K562 (cell line): ENCODE measurements around the gene SPIC. TPM values are rescaled to one million over a fixed set of nuclear protein-coding genes. Genes with fewer than 3 reads are reported as not detected.
"Not testable (repeated sequence)": the region's sequence is repeated elsewhere in the genome, so short reads cannot be mapped to it uniquely, and the experiment has no call there.

Experiments
- ATAC-seq: fragments of 200-7000 bp; cut with Tn5 transposase; 3 replicates; pipeline ENCODE4 v1.9.1; 2020; ENCODE audit warnings: moderate library complexity
- BruUV-seq: library from RNA; stranded (reverse); fragments of 400-500 nt; replicated peaks from 2 replicates; lab custom pipeline; 2021; lab: Mats Ljungman, UMichigan
- CTCF ChIA-PET: fragments of 300-600 bp; formaldehyde crosslinking; extraction: SDS; loops from one replicate; lab custom pipeline; 2021; ENCODE audit warnings: low intra/inter-chr PET ratio; lab: Yijun Ruan, JAX
- POLR2A ChIA-PET: fragments of 300-600, 350-650 bp; sonication (Branson Sonifier 250); formaldehyde crosslinking; extraction: SDS; loops from one replicate; lab custom pipeline; 2021; ENCODE audit warnings: antibody characterized with exemption, inconsistent platforms; lab: Yijun Ruan, JAX
- DNase-seq, 4 experiments: peaks; one replicate each; pipeline versions ENCODE4 v3.0.0 to v3.0.0-alpha.2; 2011 to 2018; ENCODE audit warnings: low spot score in 3 of 4, mixed read lengths in 3 of 4; ENCODE audit errors: extremely low read depth in 1 of 4
- FAIRE-seq: peaks from 2 replicates; lab custom pipeline; 2011; peaks lifted over from hg19 to GRCh38; lab: Jason Lieb, UNC
- H2AFZ ChIP-seq: 2 replicates; pipeline ENCODE4 v1.6.0; 2011; ENCODE audit warnings: low read depth, low read length, control low read depth, inconsistent platforms
- H3K27ac ChIP-seq: fragments of 200-600 bp; 3 replicates; pipeline ENCODE4 v1.8.0; 2011; ENCODE audit warnings: low read depth, mild to moderate bottlenecking, control low read depth, inconsistent platforms, low read length, moderate library complexity, mixed read lengths; ENCODE audit errors: extremely low read depth
- H3K27me3 ChIP-seq, 2 experiments: fragments of 300-600 bp in 1 of 2; 2 replicates in 1 of 2; 3 replicates in 1 of 2; pipeline versions ENCODE4 v1.6.0 to v1.8.0; 2011; ENCODE audit warnings: inconsistent platforms in 2 of 2, low read length in 2 of 2, mild to moderate bottlenecking in 1 of 2, mixed read lengths in 1 of 2, moderate library complexity in 1 of 2; ENCODE audit not compliant: control insufficient read depth in 2 of 2, insufficient read depth in 2 of 2
- H3K36me3 ChIP-seq: fragments of 300-600 bp; 3 replicates; pipeline ENCODE4 v1.8.0; 2011; ENCODE audit warnings: mild to moderate bottlenecking, low read length, inconsistent platforms; ENCODE audit not compliant: control insufficient read depth, insufficient read depth
- H3K4me1 ChIP-seq, 2 experiments: fragments of 200-600 bp in 1 of 2; replicated peaks in 1 of 2; 2 replicates in 1 of 2; 3 replicates in 1 of 2; pipeline versions ENCODE4 v1.5.1 to v1.8.0; 2011; ENCODE audit warnings: inconsistent platforms in 2 of 2, low read length in 2 of 2, mild to moderate bottlenecking in 1 of 2, mixed read lengths in 1 of 2, moderate library complexity in 1 of 2; ENCODE audit not compliant: control insufficient read depth in 2 of 2, insufficient read depth in 2 of 2
- H3K4me2 ChIP-seq: 2 replicates; pipeline ENCODE4 v1.6.1; 2011; ENCODE audit warnings: low read length, control low read depth, inconsistent platforms, mixed read lengths; ENCODE audit not compliant: insufficient read depth
- H3K4me3 ChIP-seq: fragments of 200-600 bp; sonication (generic), shearing (Covaris generic); 2 replicates; pipeline ENCODE4 v1.5.1; 2016; ENCODE audit warnings: control low read depth, inconsistent platforms
- H3K79me2 ChIP-seq: fragments of 200-600 bp; 3 replicates; pipeline ENCODE4 v1.8.0; 2011; ENCODE audit warnings: low read length, inconsistent platforms; ENCODE audit not compliant: control insufficient read depth, insufficient read depth
- H3K9ac ChIP-seq, 2 experiments: 2 replicates each; pipeline versions ENCODE4 v1.6.0 to v1.6.1; 2011; ENCODE audit warnings: low read depth in 2 of 2, low read length in 2 of 2, control low read depth in 1 of 2, inconsistent platforms in 1 of 2, mild to moderate bottlenecking in 1 of 2, mixed read lengths in 1 of 2; ENCODE audit not compliant: insufficient read depth in 1 of 2
- H3K9me1 ChIP-seq: one replicate; pipeline ENCODE4 v1.6.0; 2011; ENCODE audit warnings: inconsistent platforms, mild to moderate bottlenecking, low read length, moderate library complexity; ENCODE audit not compliant: control insufficient read depth, insufficient read depth
- H3K9me3 ChIP-seq: replicated peaks from 2 replicates; pipeline ENCODE4 v1.5.1; 2011; ENCODE audit warnings: low read depth, low read length, inconsistent platforms; ENCODE audit not compliant: control insufficient read depth, insufficient read depth
- H4K20me1 ChIP-seq: replicated peaks from 2 replicates; pipeline ENCODE4 v1.6.1; 2011; ENCODE audit warnings: low read length, inconsistent platforms, mixed read lengths; ENCODE audit not compliant: control insufficient read depth, insufficient read depth
- PKNOX1 ChIP-seq: fragments of 450-650 bp; IDR thresholded peaks from 2 replicates; pipeline ENCODE4 v1.6.1; 2016
- SPI1 ChIP-seq: IDR thresholded peaks from 2 replicates; pipeline ENCODE4 v1.6.1; 2011; ENCODE audit warnings: low read depth, low read length, control low read depth, borderline replicate concordance
- TAF15 ChIP-seq: fragments of 200-400 bp; formaldehyde crosslinking; IDR thresholded peaks from 2 replicates; pipeline ENCODE4 v1.6.1; 2017; ENCODE audit warnings: mild to moderate bottlenecking, low read depth, low read length, moderate library complexity
- ZHX1 ChIP-seq: fragments of 150-350 bp; conservative IDR thresholded peaks from 2 replicates; pipeline ENCODE4 v1.6.1; 2014; ENCODE audit warnings: low read length
- ZKSCAN1 ChIP-seq: fragments of 150-350 bp; IDR thresholded peaks from 2 replicates; pipeline ENCODE4 v1.6.1; 2016; ENCODE audit warnings: low read depth, low read length
- WGBS: fragments of 100-300 bp; shearing (Covaris generic); methylation state at CpG from one replicate; pipeline ENCODE4 v1.1.6; 2016; ENCODE audit warnings: low coverage, mixed read lengths; ENCODE audit not compliant: insufficient coverage; ENCODE audit errors: missing lambda C conversion rate; 5-methylcytosine and 5-hydroxymethylcytosine counted together
- in situ Hi-C: fragments of 300-500 bp; cut with MboI; formaldehyde crosslinking; loops from 4 replicates; pipeline ENCODE4 v1.15.0; 2018; ENCODE audit warnings: inconsistent platforms, mixed read lengths
- intact Hi-C: fragments of 100-400 bp; cut with micrococcal nuclease; formaldehyde crosslinking; loops from 2 replicates; pipeline ENCODE4 v1.14.2; 2022
- polyA plus RNA-seq, 8 experiments: library from polyadenylated mRNA; depleted of rRNA in 4 of 8; stranded (reverse) in 5 of 8; unstranded in 3 of 8; fragments of >200 nt; fragmentation: Nextera tagmentation in 2 of 8; fragmentation: Illumina TruSeq in 1 of 8; extraction: Ambion mirVana in 2 of 8; extraction: Trizol in 1 of 8; gene quantifications; 2 replicates each; pipeline versions ENCODE4 v1.2.1 to v1.2.3, GENCODE V29; 2011 to 2014; ENCODE audit warnings: inconsistent platforms in 1 of 8, missing spikeins in 1 of 8
- total RNA-seq, 7 experiments: library from RNA; depleted of rRNA in 6 of 7; stranded (reverse); fragments of >200 nt in 6 of 7; fragmentation: Illumina TruSeq in 2 of 7; extraction: Trizol in 2 of 7; gene quantifications; 2 replicates each; pipeline versions ENCODE4 v1.2.1 to v1.2.3, GENCODE V29; 2011 to 2021; ENCODE audit warnings: low replicate concordance in 1 of 7

The SPIC gene
- total and polyA plus RNA-seq, 9 of the 15 experiments (the other 6 are each of a cell fraction or from before 2014, with no cell fraction given), result not detected

- no peak for TF ChIP-seq TAF15
- peak; percentile 58; the same call in 1 of the 2 replicates for TF ChIP-seq SPI1
- TF ChIP-seq ZKSCAN1, result no peak
- TF ChIP-seq ZHX1, result no peak
- TF ChIP-seq PKNOX1, result peak; percentile 63
Observed at GRCh38 chr12:101470939-101471338, 4.2 kb upstream of the SPIC start (continued).

- 8% methylated on average over 5 of the region's 5 CpGs for WGBS
- FAIRE-seq, H3K4me2 ChIP-seq, intact Hi-C loops, H3K4me1 ChIP-seq, H2AFZ ChIP-seq, H3K9ac ChIP-seq, ATAC-seq, H3K4me3 ChIP-seq, BruUV-seq, H3K9me3 ChIP-seq, H3K27ac ChIP-seq, H4K20me1 ChIP-seq, in situ Hi-C loops, DNase-seq, H3K79me2 ChIP-seq, H3K9me1 ChIP-seq, H3K36me3 ChIP-seq, CTCF ChIA-PET: not testable (repeated sequence)
- POLR2A ChIA-PET, result interaction anchor here (0.9 kb wide), 1 partner anchor 37 kb away, joined by 3 read pairs; no protein-coding TSS in a partner anchor
- H3K27me3 ChIP-seq, result peaks cover 4 to 23% of the 10 kb centered on the region in 2 experiments; a peak in 3 of 5 replicates
Observed at GRCh38 chr12:101471878-101472277, 3.3 kb upstream of the SPIC start.
